ENCODE results near the gene TLCD1.

- no peak for TF ChIP-seq EZH2 (IDR thresholded peaks at IDR 0.05)
- TF ChIP-seq POLR2AphosphoS5 (IDR thresholded peaks at IDR 0.05; ENCODE audit: borderline replicate concordance, low read depth, low read length): no peak
- TF ChIP-seq FOXP2 (optimal IDR thresholded peaks at IDR 0.05; ENCODE audit: control extremely low read depth, extremely low read length, insufficient read depth): no peak
Observed at GRCh38 chr17:28763804-28764266, 37.8 kb upstream of the TLCD1 start.

Measured in SK-N-MC (cell line).